Left colon (tissue), 2 donors: ENCODE measurements around the gene CLEC16A. TPM values are rescaled to one million over a fixed set of nuclear protein-coding genes. Genes with fewer than 3 reads are reported as not detected.

Experiments used
- ATAC-seq: fragments of 200-7000 bp; cut with Tn5 transposase; one replicate; pipeline ENCODE4 v1.9.1; 2020; ENCODE audit warnings: mild to moderate bottlenecking, moderate library complexity
- DNase-seq, 2 donors: peaks; one replicate each; pipeline ENCODE4 v3.0.0-alpha.2; 2020
- intact Hi-C, 2 donors: fragments of 100-400 bp; cut with DNase I in 1 of 2; cut with micrococcal nuclease in 1 of 2; formaldehyde crosslinking; loops; one replicate each; pipeline versions ENCODE4 v1.11.2 to v1.14.0; 2022; cut with DNase I, micrococcal nuclease
- total RNA-seq, 2 donors: library from RNA; stranded (reverse); fragmentation: NEBNext Ultra II Directional; extraction: Animal tissue kit (Norgen Biotek cat#: 25700); gene quantifications; one replicate each; pipeline ENCODE4 v1.2.1, GENCODE V29; 2021
- donor health status: DM: no; HTN: no; CAD: no.
- donor health status: DM: yes; HTN: yes; CAD: no.

The CLEC16A gene
- total RNA-seq, 2 donors from 2014 or later = 27.3 to 41.6 TPM

- intact Hi-C loops = no loop called here
- no peak for ATAC-seq
- no peak for DNase-seq
Observed at GRCh38 chr16:11145819-11146211, 201.5 kb downstream of the CLEC16A start.

DNA sequence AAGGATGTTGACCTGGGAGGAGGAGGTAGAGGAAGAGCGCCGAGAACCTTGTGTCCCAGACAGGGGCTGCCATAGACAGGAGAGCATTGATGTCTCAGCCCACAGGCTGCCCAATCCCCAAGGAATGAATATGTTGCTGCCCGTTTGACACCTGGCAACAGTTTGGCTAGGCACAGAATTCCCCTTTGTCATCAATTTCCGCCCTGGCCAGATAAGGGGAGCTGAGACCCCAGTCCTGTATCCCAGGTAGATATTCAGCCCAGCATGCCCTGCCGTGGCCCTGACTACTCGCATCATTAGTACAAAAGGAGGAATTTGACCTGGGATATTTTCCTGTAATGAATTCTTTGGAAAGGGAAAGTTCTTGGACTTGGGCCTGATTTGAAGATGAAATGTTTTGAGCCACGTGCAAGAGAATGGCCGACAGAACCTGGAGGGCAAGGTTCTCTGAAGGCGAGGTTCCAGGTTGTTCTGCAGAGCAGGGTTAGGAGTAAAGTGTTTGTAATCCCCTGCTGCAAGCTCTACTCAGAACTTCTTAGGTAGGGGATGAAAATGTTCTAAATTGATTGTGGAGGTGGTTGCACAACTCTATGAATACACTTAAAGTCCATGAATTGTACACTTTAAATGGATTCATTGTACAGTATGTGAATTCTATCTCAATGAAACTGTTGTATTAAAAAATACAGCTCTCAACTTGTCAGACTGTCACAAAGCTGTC, 202.8 kb downstream of the CLEC16A start:
- ATAC-seq = peak; percentile 61
- no peak for DNase-seq
- intact Hi-C loops = no loop called here

- DNase-seq (no peak), ATAC-seq (no peak)
- intact Hi-C loops = no loop called here
Observed at GRCh38 chr16:11147754-11148444, 203.5 kb downstream of the CLEC16A start.

DNA sequence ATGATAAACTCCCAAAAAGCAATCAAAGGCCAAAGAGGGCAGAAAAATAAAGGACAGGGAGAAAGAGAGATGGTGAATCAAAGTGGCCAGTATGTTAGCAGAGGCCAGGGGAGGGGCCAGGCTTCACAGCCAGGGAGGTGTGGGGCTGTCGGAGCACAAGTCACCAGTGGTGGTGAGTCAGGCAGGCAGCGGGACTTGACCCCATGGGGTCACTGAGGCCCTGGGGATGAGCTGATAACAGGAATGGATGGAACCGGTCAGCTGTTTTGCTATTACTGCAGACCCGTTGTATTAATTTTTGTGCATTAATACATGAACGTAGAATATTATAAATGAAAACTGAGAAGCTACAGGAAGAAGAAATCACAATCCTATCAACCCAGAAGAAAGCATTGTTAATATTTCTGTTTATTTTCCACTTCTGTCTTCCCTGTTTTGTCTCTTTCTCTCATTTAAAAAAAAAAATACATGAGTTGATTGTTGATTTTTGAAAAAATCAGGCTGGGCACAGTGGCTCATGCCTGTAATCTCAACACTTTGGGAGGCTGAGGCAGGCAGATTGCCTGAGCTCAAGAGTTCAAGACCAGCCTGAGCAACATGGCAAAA, 204.8 kb downstream of the CLEC16A start:
- intact Hi-C loops = no loop called here
- ATAC-seq = no peak
- DNase-seq = no peak

GRCh38 chr16:11150190-11150589, 205.8 kb downstream of the CLEC16A start:
- intact Hi-C loops = no loop called here
- no peak for DNase-seq
- ATAC-seq = no peak

GRCh38 chr16:11151156-11151884, 207.0 kb downstream of the CLEC16A start:
- no peak for ATAC-seq
- no peak for DNase-seq
- intact Hi-C loops = no loop called here

GRCh38 chr16:11151885-11152629, 207.7 kb downstream of the CLEC16A start:
- intact Hi-C loops = no loop called here
- DNase-seq (no peak), ATAC-seq (no peak)

DNA sequence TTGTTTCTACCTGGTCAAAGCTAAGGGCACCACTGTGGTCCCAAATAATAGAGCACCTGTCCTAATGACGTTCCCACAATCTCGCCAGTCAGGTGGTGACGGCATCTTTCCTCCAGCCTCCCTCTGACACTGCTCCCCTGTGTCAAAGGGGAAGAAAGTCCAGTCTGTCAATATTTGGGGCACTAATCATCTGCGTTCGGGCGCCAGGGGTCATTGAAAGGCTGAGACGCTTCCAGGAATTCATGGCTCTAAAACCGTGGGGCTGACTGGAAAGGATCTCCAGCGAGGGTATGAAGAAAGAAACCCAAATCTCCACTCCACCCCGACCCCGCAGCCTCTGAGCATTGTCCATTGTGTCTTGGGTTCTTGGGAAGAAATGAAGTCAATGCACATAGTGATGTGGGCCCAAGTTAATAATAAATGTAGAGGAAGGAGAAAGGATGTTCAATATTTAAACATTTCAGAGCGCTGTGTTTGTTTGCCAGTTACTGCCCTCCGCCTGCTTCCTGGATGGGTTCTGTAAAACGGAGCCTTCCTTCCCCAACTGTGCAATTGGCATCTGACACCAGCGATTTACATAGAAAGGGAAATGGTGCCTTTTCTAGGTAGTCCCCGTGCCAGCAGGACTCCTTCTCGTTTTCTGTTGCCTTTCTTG, 208.4 kb downstream of the CLEC16A start:
- intact Hi-C loops = no loop called here
- ATAC-seq (no peak), DNase-seq (no peak)

DNA sequence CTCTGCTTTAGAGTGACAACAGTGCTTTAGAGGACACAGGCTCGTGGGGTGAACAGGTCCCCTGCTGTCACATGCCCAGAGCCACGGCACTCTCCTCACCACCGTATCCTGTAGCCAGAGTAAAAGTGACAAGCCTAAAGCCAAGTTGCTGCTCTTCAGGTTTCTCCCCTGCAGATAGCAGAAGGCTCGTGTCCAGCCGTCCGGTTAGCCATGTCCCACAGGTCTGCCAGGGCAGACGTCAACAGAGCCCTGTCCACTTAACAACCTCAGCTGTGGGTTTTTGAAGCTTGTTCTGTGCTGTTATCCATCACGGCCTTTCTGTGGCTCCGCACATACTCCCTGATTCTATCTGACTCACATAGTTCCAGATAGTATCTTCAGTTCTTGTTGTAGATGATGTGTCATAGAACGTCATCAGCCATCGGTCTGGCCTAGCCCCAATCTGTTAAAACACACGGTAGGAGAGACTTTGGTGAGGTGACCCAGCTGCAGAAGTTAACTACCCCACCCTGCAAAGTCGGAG, 211.0 kb downstream of the CLEC16A start:
- DNase-seq = no peak
- intact Hi-C loops = no loop called here
- no peak for ATAC-seq

DNA sequence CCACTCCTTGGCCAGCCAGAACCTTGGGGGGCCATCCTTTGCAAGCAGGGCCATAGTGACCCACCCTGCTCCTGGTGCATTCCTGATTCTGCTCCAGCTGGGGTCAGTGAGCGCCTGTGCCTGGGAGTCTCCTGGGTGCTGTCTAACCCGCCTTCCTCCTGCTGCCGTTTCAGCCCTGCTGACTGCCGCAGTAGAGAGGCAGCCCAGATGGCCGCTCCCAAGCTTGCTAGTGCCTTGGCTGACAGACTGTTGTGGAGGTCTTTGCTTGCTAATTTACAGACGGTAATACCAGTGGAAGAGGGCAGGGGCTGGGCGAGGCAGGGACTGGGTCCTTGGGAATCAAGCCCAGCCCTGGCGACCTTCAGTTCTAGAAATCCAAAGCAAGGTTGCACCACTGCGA, 212.0 kb downstream of the CLEC16A start:
- no peak for ATAC-seq
- DNase-seq = no peak
- intact Hi-C loops = no loop called here

- ATAC-seq (no peak), DNase-seq (no peak)
- intact Hi-C loops = no loop called here
Observed at GRCh38 chr16:11157143-11157542, 212.8 kb downstream of the CLEC16A start.

GRCh38 chr16:11158018-11158417, 213.7 kb downstream of the CLEC16A start:
- intact Hi-C loops = no loop called here
- DNase-seq = no peak
- ATAC-seq = no peak

DNA sequence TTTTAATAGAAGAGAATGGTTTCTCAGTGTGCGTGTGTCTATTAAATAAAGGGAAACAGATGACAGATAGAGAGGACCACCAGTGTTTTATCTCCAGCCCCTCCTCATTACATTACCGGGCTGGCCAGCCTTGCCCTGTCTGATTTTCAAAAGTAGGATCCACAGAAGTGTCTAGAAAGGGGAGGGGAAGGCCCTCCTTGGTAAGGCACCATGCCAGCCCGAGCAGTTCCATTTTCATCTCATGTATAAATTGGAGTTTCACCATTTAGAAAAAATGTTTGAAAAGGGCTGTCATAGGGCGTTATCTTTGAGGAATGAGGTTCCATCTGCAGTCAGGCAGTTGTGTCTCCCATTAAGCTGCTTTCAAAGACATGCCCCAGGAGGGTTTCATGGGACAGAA, 214.9 kb downstream of the CLEC16A start:
- DNase-seq (no peak), ATAC-seq (no peak)
- intact Hi-C loops = no loop called here

DNA sequence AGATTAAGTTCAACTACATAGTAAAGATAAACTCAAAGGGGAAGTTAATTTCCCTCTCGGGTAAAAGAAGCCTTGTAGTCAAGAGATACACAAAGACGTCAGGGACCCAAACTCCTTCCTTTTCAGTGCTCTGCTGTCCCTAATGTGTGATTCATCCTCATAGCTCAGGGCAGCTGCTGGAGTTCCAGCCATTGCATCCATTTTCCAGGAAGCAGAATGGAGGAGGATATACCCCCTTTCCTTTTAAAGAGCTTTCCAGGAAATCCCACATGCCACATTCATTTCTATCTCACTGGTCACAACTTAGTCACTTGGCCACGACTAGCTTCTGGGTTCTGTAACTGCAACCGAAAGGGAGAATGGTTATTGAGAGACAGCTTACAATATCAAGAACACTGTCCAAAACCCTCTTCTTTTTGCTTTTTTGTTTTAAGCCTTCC, 216.3 kb downstream of the CLEC16A start:
- no peak for ATAC-seq
- intact Hi-C loops = no loop called here
- DNase-seq = no peak

GRCh38 chr16:11161439-11161838, 217.1 kb downstream of the CLEC16A start:
- DNase-seq = no peak
- intact Hi-C loops = no loop called here
- no peak for ATAC-seq

- no peak for ATAC-seq
- no peak for DNase-seq
- intact Hi-C loops = no loop called here
Observed at GRCh38 chr16:11161974-11162373, 217.6 kb downstream of the CLEC16A start.

- intact Hi-C loops = no loop called here
- DNase-seq (no peak), ATAC-seq (no peak)
Observed at GRCh38 chr16:11162586-11163268, 218.4 kb downstream of the CLEC16A start.
